Fibroblast of the aortic adventitia (primary cell): Measurements from ENCODE around the gene EDNRB. TPM values are rescaled to one million over a fixed set of nuclear protein-coding genes. Genes with fewer than 3 reads are reported as not detected.
"Not testable (repeated sequence)": the region's sequence is repeated elsewhere in the genome, so short reads cannot be mapped to it uniquely, and the experiment has no call there.

Experiments used
- DNase-seq: peaks from one replicate; pipeline ENCODE4 v3.0.0-alpha.2; 2010; ENCODE audit warnings: low read depth
- H3K4me3 ChIP-seq: 2 replicates; pipeline ENCODE4 v1.5.1; 2011; ENCODE audit warnings: low read depth, mild to moderate bottlenecking, control low read depth, low read length, moderate library complexity
- total RNA-seq: library from RNA; depleted of rRNA; stranded (reverse); fragments of >200 nt; gene quantifications from 2 replicates; pipeline ENCODE4 v1.2.3, GENCODE V29; 2012; ENCODE audit warnings: low replicate concordance
- TF ChIP-seq, protein P1 (sequence below): IDR thresholded peaks from 2 replicates; pipeline ENCODE4 v1.5.1; 2011; ENCODE audit warnings: mild to moderate bottlenecking, low read length, control low read depth, inconsistent platforms; ENCODE audit not compliant: insufficient read depth

EDNRB gene
- 1.3 and 23.3 TPM in 2 replicates for total RNA-seq

- H3K4me3 ChIP-seq: peak within 1 kb of the TSS; percentile 64
- TF ChIP-seq, protein P1, sequence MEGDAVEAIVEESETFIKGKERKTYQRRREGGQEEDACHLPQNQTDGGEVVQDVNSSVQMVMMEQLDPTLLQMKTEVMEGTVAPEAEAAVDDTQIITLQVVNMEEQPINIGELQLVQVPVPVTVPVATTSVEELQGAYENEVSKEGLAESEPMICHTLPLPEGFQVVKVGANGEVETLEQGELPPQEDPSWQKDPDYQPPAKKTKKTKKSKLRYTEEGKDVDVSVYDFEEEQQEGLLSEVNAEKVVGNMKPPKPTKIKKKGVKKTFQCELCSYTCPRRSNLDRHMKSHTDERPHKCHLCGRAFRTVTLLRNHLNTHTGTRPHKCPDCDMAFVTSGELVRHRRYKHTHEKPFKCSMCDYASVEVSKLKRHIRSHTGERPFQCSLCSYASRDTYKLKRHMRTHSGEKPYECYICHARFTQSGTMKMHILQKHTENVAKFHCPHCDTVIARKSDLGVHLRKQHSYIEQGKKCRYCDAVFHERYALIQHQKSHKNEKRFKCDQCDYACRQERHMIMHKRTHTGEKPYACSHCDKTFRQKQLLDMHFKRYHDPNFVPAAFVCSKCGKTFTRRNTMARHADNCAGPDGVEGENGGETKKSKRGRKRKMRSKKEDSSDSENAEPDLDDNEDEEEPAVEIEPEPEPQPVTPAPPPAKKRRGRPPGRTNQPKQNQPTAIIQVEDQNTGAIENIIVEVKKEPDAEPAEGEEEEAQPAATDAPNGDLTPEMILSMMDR: peak; percentile 32
- DNase-seq: peak; percentile 41
Observed at GRCh38 chr13:77918391-77919245, at the start of gene EDNRB. Gene EDNRB (minus strand): TSS chr13:77918831. CDS start chr13:77918573, 258 bp downstream.

GRCh38 chr13:77966671-77967070 lies 48.0 kb upstream of the EDNRB start:
- TF ChIP-seq, protein P1: no peak
- DNase-seq: no peak
- no peak overlapping the region for H3K4me3 ChIP-seq

- H3K4me3 ChIP-seq: no peak overlapping the region
- DNase-seq: no peak
- TF ChIP-seq, protein P1: no peak
Observed at GRCh38 chr13:77952737-77953136, 34.1 kb upstream of the EDNRB start.

- DNase-seq: no peak
- TF ChIP-seq, protein P1: no peak
- H3K4me3 ChIP-seq: no peak overlapping the region
Observed at GRCh38 chr13:77952276-77952675, 33.6 kb upstream of the EDNRB start.

DNA sequence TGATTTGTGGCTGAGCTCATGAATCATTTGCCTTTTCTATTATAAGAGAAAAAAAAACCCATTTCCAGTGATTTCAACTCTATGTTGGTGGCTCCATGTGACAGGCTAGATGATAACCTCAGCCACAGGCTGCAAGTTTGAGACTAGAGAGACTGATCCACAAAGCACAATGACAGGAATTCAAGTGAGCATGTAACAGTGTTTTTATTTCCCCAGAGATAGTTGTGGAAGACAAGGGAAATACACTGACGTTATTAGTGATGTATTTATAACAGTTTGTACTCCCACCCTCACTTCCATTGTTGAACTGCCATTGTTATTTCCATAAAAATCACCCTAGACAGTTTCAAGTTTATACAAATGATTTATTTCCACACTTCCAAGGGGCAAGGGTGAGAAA lies 27.9 kb upstream of the EDNRB start:
- H3K4me3 ChIP-seq: no peak overlapping the region
- TF ChIP-seq, protein P1: no peak
- no peak for DNase-seq

- DNase-seq, H3K4me3 ChIP-seq: not testable (repeated sequence)
Observed at GRCh38 chr13:77935063-77935462, 16.4 kb upstream of the EDNRB start.

DNA sequence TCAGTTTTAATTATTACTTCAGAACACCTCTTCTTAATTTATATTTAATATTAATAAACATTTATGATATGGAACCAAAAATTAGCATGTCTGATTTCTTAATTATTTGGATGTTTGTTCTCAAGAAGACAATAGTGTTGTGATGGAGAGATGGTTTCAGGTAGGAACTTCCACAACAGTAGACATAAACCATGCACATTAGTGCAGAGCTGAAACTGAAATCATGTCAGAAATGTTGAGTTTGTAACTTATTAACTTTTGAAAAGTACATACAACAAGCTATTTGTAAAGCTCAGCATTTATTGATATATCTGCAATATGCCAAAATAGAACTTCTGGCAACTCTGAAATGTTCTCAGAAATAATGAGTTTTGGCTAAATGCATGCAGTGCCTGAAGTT lies 11.8 kb upstream of the EDNRB start:
- no peak for DNase-seq
- TF ChIP-seq, protein P1: no peak
- H3K4me3 ChIP-seq: no peak overlapping the region
